ENCODE measurements around the gene TRAF3.
"Not testable (repeated sequence)": the region's sequence is repeated elsewhere in the genome, so short reads cannot be mapped to it uniquely, and the experiment has no call there.

Gene TRAF3

GRCh38 chr14:102892651-102893050 is 115.4 kb downstream of the TRAF3 start:
- no peak for DNase-seq (ENCODE audit: low read depth)

- DNase-seq (ENCODE audit: low read depth), result no peak
Measured at GRCh38 chr14:102893452-102893851, 116.2 kb downstream of the TRAF3 start.

GRCh38 chr14:102896735-102897134 is 119.5 kb downstream of the TRAF3 start:
- DNase-seq (ENCODE audit: low read depth), result not testable (repeated sequence)

GRCh38 chr14:102897299-102898027 is 120.2 kb downstream of the TRAF3 start:
- DNase-seq (ENCODE audit: low read depth), result no peak

- no peak for DNase-seq (ENCODE audit: low read depth)
Measured at GRCh38 chr14:102898298-102898697, 121.0 kb downstream of the TRAF3 start.

GRCh38 chr14:102898776-102899515 is 121.7 kb downstream of the TRAF3 start:
- no peak for DNase-seq (ENCODE audit: low read depth)

GRCh38 chr14:102899516-102899900 is 122.3 kb downstream of the TRAF3 start:
- DNase-seq (ENCODE audit: low read depth), result no peak

- no peak for DNase-seq (ENCODE audit: low read depth)
Measured at GRCh38 chr14:102900631-102901571, 123.7 kb downstream of the TRAF3 start.

GRCh38 chr14:102901633-102902032 is 124.4 kb downstream of the TRAF3 start:
- no peak for DNase-seq (ENCODE audit: low read depth)

GRCh38 chr14:102902086-102902485 is 124.8 kb downstream of the TRAF3 start:
- DNase-seq (ENCODE audit: low read depth), result no peak

GRCh38 chr14:102902523-102903247 is 125.4 kb downstream of the TRAF3 start:
- no peak for DNase-seq (ENCODE audit: low read depth)

GRCh38 chr14:102903248-102903888 is 126.1 kb downstream of the TRAF3 start:
- DNase-seq (ENCODE audit: low read depth), result no peak

- no peak for DNase-seq (ENCODE audit: low read depth)
Measured at GRCh38 chr14:102903889-102904512, 126.8 kb downstream of the TRAF3 start.

GRCh38 chr14:102905116-102906108 is 128.2 kb downstream of the TRAF3 start:
- no peak for DNase-seq (ENCODE audit: low read depth)

- DNase-seq (ENCODE audit: low read depth), result no peak
Measured at GRCh38 chr14:102906616-102907302, 129.5 kb downstream of the TRAF3 start.

- no peak for DNase-seq (ENCODE audit: low read depth)
Measured at GRCh38 chr14:102907303-102907844, 130.1 kb downstream of the TRAF3 start.

GRCh38 chr14:102907980-102908730 is 130.9 kb downstream of the TRAF3 start:
- DNase-seq (ENCODE audit: low read depth), result no peak
